Loucy (cell line): ENCODE results near the gene ADAMTS20.

Experiments used
- H2AFZ ChIP-seq: fragments of 200-600 bp; sonication (generic); 2 replicates; pipeline ENCODE4 v1.6.0; 2016; ENCODE audit warnings: antibody characterized with exemption, mild to moderate bottlenecking, low read length, moderate library complexity
- H3F3A ChIP-seq: fragments of 200-600 bp; 2 replicates; pipeline ENCODE4 v1.6.0; 2016; ENCODE audit warnings: antibody characterized with exemption, low read depth, mild to moderate bottlenecking
- H3K27me3 ChIP-seq: fragments of 200-600 bp; sonication (generic); 2 replicates; pipeline ENCODE4 v1.6.1; 2014; ENCODE audit warnings: low read length, mild to moderate bottlenecking; ENCODE audit not compliant: insufficient read depth, poor library complexity, severe bottlenecking
- H3K36me3 ChIP-seq: fragments of 200-600 bp; sonication (generic); 2 replicates; pipeline ENCODE4 v1.6.1; 2016; ENCODE audit warnings: low read length; ENCODE audit not compliant: insufficient read depth
- H3K4me1 ChIP-seq: fragments of 200-600 bp; sonication (generic); 2 replicates; pipeline ENCODE4 v1.5.1; 2014; ENCODE audit warnings: low read length, mild to moderate bottlenecking; ENCODE audit not compliant: insufficient read depth, poor library complexity, severe bottlenecking
- H3K4me2 ChIP-seq: fragments of 200-600 bp; sonication (generic); 2 replicates; pipeline ENCODE4 v1.6.0; 2014; ENCODE audit warnings: antibody characterized with exemption, low read length, low read depth, mild to moderate bottlenecking; ENCODE audit not compliant: poor library complexity, severe bottlenecking
- H3K4me3 ChIP-seq: fragments of 200-600 bp; sonication (generic); 2 replicates; pipeline ENCODE4 v1.5.1; 2014; ENCODE audit warnings: low read length, mild to moderate bottlenecking, mixed read lengths; ENCODE audit not compliant: poor library complexity, severe bottlenecking
- H3K79me2 ChIP-seq: fragments of 200-600 bp; sonication (generic); 2 replicates; pipeline ENCODE4 v1.6.1; 2014; ENCODE audit warnings: low read length; ENCODE audit not compliant: insufficient read depth
- H3K9ac ChIP-seq: fragments of 200-600 bp; sonication (generic); 2 replicates; pipeline ENCODE4 v1.6.0; 2014; ENCODE audit warnings: mild to moderate bottlenecking, low read depth, low read length, moderate library complexity; ENCODE audit not compliant: poor library complexity, severe bottlenecking
- H3K9me2 ChIP-seq: fragments of 200-600 bp; sonication (generic); replicated peaks from 2 replicates; pipeline ENCODE4 v1.6.1; 2016; ENCODE audit warnings: low read depth, low read length, mixed read lengths
- H3K9me3 ChIP-seq: fragments of 200-600 bp; sonication (generic); 2 replicates; pipeline ENCODE4 v1.6.1; 2014; ENCODE audit warnings: mild to moderate bottlenecking, antibody characterized with exemption, low read length, low read depth; ENCODE audit not compliant: insufficient read depth
- H4K20me1 ChIP-seq: fragments of 200-600 bp; sonication (generic); 2 replicates; pipeline ENCODE4 v1.6.0; 2014; ENCODE audit warnings: antibody characterized with exemption, low read length, mild to moderate bottlenecking; ENCODE audit not compliant: insufficient read depth, poor library complexity, severe bottlenecking
- CTCF ChIP-seq: fragments of 200-600 bp; sonication (generic); conservative IDR thresholded peaks from 2 replicates; pipeline ENCODE4 v1.5.1; 2014; ENCODE audit warnings: mild to moderate bottlenecking, antibody characterized with exemption, low read length
- EZH2phosphoT487 ChIP-seq: fragments of 200-600 bp; IDR thresholded peaks from 2 replicates; pipeline ENCODE4 v1.6.1; 2018; ENCODE audit warnings: antibody characterized with exemption, mild to moderate bottlenecking, moderate library complexity, borderline replicate concordance

ADAMTS20 gene

GRCh38 chr12:43338848-43339526 lies 213.0 kb downstream of the ADAMTS20 start:
- H4K20me1 ChIP-seq: no peaks in the 10 kb centered on the region
- H3K79me2 ChIP-seq: no peaks in the 10 kb centered on the region
- TF ChIP-seq CTCF: peak; percentile 74
- TF ChIP-seq EZH2phosphoT487: no peak
- H3K36me3 ChIP-seq: no peaks in the 10 kb centered on the region
- peaks cover 6% of the 10 kb centered on the region for H3K4me1 ChIP-seq
- H3K4me2 ChIP-seq: peak overlapping the region; percentile 57
- no peaks in the 10 kb centered on the region for H3K27me3 ChIP-seq
- no peak overlapping the region for H3K9ac ChIP-seq
- peak overlapping the region; percentile 85 for H2AFZ ChIP-seq
- H3F3A ChIP-seq: no peaks in the 10 kb centered on the region
- no peak overlapping the region for H3K4me3 ChIP-seq
- H3K9me2 ChIP-seq: no peaks in the 10 kb centered on the region
- no peaks in the 10 kb centered on the region; the same call in 1 of the 2 replicates for H3K9me3 ChIP-seq

GRCh38 chr12:43337571-43338444 lies 214.2 kb downstream of the ADAMTS20 start:
- H3K4me2 ChIP-seq: peak overlapping the region; percentile 57

GRCh38 chr12:43336962-43337555 lies 214.9 kb downstream of the ADAMTS20 start:
- Histone ChIP-seq H3K4me2 (no peak overlapping the region), H3K79me2 (no peaks in the 10 kb centered on the region), H3F3A (no peaks in the 10 kb centered on the region), H3K4me3 (no peak overlapping the region), H3K9ac (no peak overlapping the region), H2AFZ (peak overlapping the region; percentile 85; the same call in 1 of the 2 replicates), H3K9me2 (no peaks in the 10 kb centered on the region), H3K36me3 (no peaks in the 10 kb centered on the region), H3K27me3 (no peaks in the 10 kb centered on the region), H3K4me1 (peaks cover 6% of the 10 kb centered on the region), H3K9me3 (no peaks in the 10 kb centered on the region), H4K20me1 (no peaks in the 10 kb centered on the region)
- peak; percentile 67 for TF ChIP-seq CTCF
- TF ChIP-seq EZH2phosphoT487: no peak

More at GRCh38 chr12:43337571-43338444, 214.2 kb downstream of the ADAMTS20 start:
- H3F3A ChIP-seq: no peaks in the 10 kb centered on the region
- H3K9me3 ChIP-seq: no peaks in the 10 kb centered on the region
- no peaks in the 10 kb centered on the region for H3K79me2 ChIP-seq
- TF ChIP-seq EZH2phosphoT487 (no peak), CTCF (no peak)
- H3K4me1 ChIP-seq: peaks cover 6% of the 10 kb centered on the region
- H3K9me2 ChIP-seq: no peaks in the 10 kb centered on the region
- H3K4me3 ChIP-seq: no peak overlapping the region
- H3K36me3 ChIP-seq: no peaks in the 10 kb centered on the region
- H4K20me1 ChIP-seq: no peaks in the 10 kb centered on the region
- H2AFZ ChIP-seq: peak overlapping the region; percentile 85
- no peak overlapping the region for H3K9ac ChIP-seq
- no peaks in the 10 kb centered on the region for H3K27me3 ChIP-seq
